HG02943 (cell line): ENCODE measurements around the gene OBSCN.

Source experiments
- ATAC-seq: cut with Tn5 transposase; IDR thresholded peaks from one replicate; pipeline ENCODE4 v1.9.1; 2021; ENCODE audit warnings: mild to moderate bottlenecking, low read depth, moderate library complexity; ENCODE audit not compliant: unreplicated experiment

OBSCN gene

DNA sequence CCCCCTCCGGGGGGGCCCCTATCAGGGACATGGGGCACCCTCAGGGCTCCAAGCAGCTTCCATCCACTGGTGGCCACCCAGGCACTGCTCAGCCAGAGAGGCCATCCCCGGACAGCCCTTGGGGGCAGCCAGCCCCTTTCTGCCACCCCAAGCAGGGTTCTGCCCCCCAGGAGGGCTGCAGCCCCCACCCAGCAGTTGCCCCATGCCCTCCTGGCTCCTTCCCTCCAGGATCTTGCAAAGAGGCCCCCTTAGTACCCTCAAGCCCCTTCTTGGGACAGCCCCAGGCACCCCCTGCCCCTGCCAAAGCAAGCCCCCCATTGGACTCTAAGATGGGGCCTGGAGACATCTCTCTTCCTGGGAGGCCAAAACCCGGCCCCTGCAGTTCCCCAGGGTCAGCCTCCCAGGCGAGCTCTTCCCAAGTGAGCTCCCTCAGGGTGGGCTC is 163.9 kb downstream of the OBSCN start:
- no peak for ATAC-seq

DNA sequence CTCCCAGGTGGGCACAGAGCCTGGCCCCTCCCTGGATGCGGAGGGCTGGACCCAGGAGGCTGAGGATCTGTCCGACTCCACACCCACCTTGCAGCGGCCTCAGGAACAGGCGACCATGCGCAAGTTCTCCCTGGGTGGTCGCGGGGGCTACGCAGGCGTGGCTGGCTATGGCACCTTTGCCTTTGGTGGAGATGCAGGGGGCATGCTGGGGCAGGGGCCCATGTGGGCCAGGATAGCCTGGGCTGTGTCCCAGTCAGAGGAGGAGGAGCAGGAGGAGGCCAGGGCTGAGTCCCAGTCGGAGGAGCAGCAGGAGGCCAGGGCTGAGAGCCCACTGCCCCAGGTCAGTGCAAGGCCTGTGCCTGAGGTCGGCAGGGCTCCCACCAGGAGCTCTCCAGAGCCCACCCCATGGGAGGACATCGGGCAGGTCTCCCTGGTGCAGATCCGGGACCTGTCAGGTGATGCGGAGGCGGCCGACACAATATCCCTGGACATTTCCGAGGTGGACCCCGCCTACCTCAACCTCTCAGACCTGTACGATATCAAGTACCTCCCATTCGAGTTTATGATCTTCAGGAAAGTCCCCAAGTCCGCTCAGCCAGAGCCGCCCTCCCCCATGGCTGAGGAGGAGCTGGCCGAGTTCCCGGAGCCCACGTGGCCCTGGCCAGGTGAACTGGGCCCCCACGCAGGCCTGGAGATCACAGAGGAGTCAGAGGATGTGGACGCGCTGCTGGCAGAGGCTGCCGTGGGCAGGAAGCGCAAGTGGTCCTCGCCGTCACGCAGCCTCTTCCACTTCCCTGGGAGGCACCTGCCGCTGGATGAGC is 164.5 kb downstream of the OBSCN start:
- ATAC-seq = no peak

DNA sequence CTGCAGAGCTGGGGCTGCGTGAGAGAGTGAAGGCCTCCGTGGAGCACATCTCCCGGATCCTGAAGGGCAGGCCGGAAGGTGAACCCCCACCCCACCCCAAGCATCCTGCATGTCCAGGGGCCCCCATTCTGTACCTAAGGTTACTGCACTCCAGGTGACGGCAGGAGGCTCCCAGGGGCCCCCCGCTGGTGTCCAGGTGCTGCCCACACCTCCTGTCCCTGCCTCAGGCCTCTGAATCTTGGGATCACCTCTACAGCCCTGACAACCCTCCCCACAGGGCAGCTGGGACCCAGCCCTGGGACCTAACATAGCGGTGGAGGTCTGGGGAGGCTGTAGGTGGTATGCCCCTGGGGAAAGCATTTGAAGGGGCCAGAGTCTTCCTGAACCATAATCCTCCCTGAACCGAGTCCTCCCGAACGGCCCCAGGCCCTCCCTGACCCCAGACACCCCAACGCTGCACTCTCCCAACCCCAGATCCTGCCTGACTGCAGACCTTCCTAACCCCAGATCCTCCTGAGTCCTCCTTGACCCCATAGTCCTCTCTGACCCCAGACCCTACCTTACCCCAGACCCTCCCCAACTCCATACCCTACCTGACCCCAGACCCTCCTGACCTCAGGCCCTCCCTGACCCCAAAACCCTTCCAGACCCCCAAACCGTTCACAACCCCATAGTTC is 165.3 kb downstream of the OBSCN start:
- ATAC-seq = no peak

DNA sequence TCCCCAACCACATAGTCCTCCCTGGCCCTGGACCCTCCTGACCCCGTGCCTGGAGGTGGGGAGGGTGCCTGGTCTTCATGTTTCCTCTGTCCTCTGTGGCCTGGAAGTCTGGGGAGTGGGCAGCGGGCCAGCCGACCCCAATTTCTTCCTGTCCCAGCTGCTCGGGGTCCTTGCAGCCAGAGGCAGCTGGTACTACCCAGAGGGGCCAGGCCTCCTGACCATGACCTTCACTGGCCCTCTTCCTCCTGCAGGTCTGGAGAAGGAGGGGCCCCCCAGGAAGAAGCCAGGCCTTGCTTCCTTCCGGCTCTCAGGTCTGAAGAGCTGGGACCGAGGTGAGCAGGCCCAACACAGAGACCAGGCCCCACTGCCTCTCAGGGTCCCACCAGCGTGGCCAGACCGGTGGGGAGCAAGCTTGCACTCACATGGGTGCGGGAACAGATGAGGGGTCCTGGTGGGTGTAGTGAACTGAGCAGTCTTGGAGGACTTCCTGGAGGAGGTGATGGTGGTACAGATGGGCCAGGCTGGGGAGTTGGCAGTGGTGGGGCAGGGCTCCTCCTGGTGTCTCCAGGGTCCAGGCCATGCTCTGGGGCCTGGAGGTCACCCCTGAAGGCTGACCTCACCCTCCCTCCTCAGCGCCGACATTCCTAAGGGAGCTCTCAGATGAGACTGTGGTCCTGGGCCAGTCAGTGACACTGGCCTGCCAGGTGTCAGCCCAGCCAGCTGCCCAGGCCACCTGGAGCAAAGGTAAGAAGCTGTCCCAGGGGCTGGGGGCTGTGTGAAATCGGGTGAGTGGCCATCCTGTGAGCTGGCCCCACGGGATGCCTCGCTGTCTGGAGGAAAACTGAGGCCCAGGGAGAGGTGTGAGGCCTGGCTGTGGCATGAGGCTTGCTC is 166.1 kb downstream of the OBSCN start:
- ATAC-seq = no peak

DNA sequence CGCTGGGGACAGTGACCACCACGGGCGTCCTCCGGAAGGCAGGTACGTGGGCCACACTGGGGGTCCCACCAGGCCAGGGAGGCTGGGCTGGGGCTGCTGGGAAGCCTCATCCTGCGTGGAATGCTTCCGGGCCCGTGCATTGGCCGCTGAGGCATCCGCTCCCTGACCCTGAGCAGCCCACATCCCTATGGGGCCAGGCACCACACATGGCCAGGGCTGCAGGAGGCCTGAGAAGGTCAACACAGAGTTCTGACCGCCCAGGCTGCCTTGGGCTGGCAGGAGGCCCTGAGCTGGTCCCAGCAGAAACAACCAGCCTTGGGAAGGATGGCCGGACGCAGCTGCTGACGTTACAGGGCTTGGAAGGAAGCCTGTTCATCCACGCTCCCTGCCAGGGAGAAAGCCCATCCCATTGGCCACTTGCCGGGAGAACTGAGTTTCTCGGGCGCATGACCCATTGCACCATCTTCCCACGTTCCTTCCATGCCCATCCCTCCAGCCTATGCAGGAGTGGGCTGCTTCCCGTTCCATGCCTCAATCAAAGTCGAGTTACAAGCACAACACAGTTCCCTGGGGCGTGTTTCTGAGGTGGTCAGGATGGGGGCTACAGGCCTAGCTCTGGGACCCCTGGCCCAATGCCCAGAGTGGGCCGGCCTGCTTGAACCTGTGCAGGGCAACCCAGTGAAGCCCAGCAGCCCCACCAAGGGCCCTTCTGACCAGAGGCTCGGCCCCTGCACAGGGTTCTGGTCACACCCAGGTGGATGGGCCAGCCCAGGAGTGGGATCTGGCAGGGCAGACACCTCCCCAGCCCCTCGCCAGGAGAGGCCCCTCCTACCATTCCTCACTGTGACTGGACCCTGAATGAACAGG is 167.1 kb downstream of the OBSCN start:
- no peak for ATAC-seq

DNA sequence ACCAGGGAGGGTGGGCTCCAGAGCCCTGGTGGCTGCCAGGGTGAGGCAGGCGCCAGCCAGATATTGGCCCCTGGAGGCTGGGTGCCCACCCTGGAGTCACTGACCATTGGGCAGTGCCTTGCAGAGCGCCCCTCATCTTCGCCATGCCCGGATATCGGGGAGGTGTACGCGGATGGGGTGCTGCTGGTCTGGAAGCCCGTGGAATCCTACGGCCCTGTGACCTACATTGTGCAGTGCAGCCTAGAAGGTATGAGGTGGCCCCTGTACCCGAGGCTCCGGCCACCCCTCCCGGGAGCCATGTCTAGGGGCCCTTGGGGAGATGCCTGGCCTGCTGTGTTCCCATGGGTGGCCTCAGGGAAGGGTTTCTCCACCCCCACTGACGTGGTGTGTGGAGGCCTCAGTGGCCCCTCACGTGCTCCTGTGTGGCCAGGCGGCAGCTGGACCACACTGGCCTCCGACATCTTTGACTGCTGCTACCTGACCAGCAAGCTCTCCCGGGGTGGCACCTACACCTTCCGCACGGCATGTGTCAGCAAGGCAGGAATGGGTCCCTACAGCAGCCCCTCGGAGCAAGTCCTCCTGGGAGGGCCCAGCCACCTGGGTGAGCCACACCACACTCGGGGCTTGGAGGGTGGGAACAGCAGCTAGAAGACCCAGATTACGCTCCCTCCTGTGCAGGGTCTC is 167.9 kb downstream of the OBSCN start:
- no peak for ATAC-seq

DNA sequence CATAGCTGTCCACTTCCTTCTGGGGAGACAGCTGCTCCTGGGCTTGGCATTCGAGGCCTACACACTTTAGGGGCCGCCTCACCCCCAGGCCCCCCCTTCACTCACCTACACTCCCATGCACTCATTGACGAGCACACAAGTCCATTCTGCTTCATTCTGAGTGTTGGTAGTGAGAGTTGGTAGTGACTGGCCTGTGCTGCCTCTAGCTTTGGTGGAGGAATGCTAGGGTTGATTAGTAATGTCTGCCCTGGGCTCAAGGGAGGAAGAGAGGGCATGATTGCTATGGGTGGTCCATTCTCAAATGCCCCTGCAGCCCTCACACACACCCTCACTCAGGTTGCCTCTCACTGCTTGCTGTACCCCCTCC is 168.4 kb downstream of the OBSCN start:
- no peak for ATAC-seq

DNA sequence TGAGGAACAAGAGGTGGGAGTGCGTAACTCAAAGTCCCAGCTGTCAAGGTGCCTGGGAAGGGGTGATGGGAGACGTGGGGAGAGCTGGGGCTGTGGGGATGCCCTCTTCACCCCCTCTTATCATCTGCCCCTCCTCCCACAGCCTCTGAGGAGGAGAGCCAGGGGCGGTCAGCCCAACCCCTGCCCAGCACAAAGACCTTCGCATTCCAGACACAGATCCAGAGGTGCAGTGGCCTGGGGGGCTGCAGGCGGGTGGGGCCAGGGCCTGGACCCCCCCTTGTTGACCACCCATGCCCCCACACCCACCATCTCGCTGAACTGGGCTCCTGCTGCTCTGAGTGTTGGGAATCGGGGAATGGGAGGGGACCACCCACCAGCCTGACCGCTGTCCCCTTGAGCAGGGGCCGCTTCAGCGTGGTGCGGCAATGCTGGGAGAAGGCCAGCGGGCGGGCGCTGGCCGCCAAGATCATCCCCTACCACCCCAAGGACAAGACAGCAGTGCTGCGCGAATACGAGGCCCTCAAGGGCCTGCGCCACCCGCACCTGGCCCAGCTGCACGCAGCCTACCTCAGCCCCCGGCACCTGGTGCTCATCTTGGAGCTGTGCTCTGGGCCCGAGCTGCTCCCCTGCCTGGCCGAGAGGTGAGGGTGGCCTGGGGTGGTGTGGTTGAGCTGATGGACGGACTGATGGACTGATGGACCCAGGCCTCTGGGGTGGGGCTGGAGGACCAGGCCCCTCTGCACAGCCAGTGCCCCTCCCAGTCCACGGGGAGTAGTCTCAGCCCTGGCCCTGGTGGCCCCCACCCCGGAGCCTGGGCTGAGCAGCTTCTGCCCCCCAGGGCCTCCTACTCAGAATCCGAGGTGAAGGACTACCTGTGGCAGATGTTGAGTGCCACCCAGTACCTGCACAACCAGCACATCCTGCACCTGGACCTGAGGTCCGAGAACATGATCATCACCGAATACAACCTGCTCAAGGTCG is 169.1 kb downstream of the OBSCN start:
- ATAC-seq = no peak

DNA sequence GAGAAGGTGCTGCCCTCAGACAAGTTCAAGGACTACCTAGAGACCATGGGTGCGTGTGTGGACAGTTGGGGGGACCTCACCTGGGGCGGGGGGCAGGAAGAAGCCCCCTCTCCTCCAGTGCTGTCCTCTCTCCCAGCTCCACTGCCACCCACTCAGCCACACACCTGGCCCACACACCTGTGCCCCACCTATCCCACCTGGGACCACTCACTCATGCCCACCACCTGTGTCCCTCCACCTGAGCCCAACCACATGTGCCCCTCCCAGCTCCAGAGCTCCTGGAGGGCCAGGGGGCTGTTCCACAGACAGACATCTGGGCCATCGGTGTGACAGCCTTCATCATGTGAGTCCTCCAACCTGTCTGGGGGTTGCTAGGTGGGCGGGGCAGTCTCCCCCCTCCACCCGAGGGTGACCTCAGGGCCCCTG is 169.8 kb downstream of the OBSCN start:
- no peak for ATAC-seq

DNA sequence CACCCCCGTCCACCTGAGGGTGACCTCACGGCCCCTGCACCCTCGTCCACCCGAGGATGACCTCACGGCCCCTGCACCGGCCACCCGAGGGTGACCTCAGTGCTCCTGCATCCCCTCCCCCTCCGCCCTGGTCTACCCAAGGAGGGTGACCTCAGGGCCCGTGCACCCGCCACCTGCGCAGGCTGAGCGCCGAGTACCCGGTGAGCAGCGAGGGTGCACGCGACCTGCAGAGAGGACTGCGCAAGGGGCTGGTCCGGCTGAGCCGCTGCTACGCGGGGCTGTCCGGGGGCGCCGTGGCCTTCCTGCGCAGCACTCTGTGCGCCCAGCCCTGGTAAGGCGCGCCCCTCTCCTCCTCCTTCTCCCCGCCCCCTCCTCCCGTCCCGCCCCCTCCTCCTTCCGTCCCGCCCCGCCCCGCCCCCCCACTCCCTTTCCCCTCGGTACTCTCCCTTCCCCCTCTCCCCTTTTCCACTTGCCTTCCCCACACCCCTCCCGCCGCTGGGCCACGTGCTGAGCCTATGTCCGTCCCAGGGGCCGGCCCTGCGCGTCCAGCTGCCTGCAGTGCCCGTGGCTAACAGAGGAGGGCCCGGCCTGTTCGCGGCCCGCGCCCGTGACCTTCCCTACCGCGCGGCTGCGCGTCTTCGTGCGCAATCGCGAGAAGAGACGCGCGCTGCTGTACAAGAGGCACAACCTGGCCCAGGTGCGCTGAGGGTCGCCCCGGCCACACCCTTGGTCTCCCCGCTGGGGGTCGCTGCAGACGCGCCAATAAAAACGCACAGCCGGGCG is 170.4 kb downstream of the OBSCN start:
- no peak for ATAC-seq

DNA sequence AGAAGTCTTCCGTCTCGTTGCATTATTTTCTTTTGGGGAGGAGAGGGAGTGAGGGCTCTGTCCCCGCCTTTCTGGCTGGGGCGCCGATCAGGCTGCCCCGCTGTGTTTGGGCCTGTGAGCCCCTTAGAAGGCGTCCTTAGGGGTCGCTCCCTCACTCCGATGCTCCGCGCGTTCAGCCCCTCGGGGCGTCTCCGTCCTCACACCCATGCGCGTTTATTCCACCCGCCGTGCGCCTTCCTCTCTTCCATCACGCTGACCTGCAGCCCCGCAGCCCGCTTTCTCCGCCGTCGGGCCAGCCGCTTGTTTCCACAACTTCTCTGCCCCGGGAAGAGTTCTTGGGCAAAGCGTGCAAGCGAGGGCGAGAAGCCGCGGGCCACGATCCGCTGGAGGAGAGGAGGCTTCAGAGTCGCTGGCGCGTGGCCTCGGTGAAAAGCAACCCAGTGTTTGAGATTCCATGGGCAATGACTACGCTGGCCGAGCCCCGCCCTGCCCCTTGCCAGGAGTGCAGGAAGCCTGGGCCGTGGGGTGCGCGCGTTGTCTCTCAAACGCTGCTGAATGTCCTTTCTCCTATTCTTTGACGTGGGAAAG is 171.1 kb downstream of the OBSCN start:
- no peak for ATAC-seq

DNA sequence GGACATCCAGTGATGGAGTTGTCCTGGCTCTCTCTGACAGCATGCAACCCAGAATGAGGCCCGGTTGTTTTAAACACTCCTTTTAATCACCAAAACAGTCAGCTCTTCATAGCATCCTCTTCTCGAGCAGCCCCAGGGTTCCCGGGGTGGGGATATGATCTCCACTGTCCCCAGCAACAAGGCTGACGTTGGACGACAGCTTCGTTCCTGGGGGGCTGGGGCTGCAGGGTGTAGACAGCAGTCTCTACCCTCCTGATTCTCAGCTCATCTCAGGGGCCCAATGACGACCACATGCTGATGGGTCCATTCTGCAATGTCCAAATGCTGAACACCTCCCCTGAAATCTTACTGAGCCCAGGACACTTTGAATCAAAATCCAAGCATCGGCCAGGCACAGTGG is 171.8 kb downstream of the OBSCN start:
- ATAC-seq = no peak

DNA sequence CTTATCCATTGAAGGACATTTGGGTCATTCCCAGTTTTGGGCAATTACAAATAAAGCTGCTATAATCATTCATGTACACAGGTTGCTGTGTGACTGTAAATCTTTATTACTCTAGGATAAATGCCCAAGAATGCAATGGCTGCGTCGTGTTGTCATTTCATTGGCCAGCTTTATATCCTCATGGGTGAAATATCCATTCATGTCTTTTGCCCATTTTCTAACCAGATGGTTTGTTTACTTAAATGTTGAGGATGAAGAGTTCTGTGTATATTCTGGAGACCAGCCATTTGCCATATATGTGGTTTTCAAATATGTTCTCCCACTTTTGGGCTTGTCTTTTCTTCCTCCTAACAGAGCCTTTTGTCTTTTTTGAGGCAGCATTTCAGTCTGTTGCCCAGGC is 173.5 kb downstream of the OBSCN start:
- ATAC-seq = no peak

DNA sequence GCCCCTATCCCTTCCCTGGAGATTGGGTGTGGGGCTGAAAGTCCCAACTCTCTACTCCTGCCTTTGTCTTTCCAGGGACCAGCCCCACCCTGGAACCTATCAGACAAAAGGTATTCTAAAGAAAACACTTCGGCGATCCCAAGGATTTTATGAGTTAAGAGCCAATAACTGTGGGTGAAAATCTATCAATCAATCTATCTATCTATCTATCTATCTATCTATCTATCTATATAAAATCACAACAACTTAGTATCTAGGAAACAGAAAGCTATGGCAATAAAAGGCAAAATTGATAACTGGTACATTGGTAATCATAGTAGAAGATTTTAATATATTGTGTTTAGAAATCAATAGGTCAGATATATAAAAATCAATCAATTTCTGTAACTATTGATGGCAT is 175.9 kb downstream of the OBSCN start:
- no peak for ATAC-seq

DNA sequence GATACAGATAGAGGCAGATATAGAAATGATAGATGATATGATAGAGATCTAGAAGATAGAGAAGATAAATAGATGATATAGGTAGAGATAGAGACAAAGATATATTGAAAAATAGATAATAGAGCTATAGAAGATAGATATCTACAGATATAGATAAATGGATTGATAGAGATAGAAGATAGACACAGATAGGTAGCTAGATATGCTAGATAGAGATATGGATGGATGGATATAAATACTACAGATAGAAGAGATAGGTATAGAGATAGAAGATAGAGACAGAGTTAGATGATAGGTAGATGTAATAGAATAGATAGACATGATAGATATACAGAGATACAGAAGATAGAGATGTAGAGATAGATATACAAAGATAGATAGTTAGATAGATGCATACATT is 177.4 kb downstream of the OBSCN start:
- ATAC-seq = no peak

DNA sequence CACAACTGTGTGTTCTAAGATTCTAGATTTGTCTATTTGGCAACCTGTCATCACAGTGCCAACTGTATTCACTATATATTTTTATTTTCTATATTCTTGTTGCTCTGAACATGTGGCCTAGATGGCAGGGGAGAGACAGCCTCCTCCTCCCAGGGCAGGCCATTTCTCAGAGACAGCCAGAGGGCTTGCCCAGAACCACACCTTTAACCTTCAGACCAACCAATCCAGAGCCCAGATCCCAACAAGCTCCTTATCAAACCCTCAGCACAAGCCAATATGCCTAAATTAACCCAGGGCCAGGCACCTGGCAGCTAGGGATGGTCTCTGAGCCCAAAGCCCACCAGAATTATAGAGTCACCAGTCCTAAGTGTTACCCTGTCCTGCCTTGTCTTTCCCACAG is 179.5 kb downstream of the OBSCN start:
- no peak for ATAC-seq

DNA sequence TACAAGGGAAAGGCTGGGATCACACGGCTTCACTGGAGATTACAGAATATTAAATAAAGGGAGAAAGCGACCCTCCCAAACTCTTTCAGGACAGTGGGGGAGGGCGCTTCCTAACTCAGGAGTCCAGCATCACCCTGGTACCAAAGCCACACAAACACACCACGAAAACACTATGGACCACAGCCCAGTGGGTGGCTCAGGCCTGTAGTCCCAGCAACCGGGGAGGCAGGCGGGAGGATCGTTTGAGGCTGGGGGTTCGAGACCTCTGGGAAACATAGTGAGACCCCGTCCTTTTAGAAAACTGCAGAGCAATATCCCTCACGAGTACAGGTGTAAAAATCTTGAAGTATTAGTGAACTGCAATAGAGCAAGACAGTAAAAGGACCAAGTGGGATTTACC is 182.8 kb downstream of the OBSCN start:
- no peak for ATAC-seq
